GM12865 (cell line): ENCODE measurements around the gene OPN4.

Experiments used
- DNase-seq: peaks from one replicate; pipeline ENCODE4 v3.0.0; 2010; ENCODE audit warnings: low read depth
- H3K4me3 ChIP-seq: 2 replicates; pipeline ENCODE4 v1.5.1; 2011; ENCODE audit warnings: mild to moderate bottlenecking, low read depth, low read length, control low read depth
- TF ChIP-seq, protein P1 (sequence below): IDR thresholded peaks from 2 replicates; pipeline ENCODE4 v1.5.1; 2011; ENCODE audit warnings: low read length, control low read depth, low read depth, inconsistent platforms; ENCODE audit not compliant: insufficient read depth; ENCODE audit errors: missing control alignments

The OPN4 gene

DNA sequence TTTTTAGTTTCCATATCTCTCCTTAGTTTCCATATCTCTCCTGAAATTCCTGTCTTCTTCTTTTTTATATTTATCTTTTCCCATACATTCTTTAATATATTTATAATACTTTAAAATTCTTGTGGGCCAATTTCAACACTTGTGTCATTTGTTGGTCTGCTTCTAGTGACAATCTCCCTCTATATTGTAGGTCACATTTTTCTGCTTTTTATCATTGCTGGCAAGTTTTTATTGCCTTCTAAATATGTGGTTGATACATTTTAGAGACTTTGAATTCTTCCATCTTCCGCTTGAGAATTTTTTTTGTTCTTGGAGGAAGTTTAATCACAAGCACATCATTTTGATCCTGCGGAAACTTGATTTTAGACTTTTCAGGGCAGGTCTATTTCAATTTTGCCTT lies 26.0 kb upstream of the OPN4 start:
- no peak for DNase-seq
- TF ChIP-seq, protein P1, sequence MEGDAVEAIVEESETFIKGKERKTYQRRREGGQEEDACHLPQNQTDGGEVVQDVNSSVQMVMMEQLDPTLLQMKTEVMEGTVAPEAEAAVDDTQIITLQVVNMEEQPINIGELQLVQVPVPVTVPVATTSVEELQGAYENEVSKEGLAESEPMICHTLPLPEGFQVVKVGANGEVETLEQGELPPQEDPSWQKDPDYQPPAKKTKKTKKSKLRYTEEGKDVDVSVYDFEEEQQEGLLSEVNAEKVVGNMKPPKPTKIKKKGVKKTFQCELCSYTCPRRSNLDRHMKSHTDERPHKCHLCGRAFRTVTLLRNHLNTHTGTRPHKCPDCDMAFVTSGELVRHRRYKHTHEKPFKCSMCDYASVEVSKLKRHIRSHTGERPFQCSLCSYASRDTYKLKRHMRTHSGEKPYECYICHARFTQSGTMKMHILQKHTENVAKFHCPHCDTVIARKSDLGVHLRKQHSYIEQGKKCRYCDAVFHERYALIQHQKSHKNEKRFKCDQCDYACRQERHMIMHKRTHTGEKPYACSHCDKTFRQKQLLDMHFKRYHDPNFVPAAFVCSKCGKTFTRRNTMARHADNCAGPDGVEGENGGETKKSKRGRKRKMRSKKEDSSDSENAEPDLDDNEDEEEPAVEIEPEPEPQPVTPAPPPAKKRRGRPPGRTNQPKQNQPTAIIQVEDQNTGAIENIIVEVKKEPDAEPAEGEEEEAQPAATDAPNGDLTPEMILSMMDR, result no peak
- no peak overlapping the region for H3K4me3 ChIP-seq

DNA sequence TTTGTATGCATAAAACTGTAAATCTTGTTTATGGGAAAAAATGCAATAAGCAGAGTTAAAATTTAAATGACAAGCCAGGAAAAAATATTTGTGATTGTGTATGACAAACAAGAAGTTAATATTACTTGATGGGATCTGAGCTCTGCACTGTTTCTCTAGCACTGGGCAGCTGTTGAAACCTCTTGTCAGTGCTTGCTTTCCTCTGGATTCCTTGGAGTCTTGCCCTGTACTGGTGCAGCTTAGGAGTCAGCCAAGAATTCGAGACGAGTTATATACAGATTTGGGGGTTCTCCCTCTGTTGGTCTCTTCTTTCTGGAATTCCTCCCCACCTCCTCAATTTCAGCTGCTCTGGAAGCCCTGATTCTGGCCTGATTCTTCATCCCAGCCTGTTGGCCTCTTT lies 24.3 kb upstream of the OPN4 start:
- TF ChIP-seq, protein P1, result no peak
- no peak for DNase-seq
- no peak overlapping the region for H3K4me3 ChIP-seq

DNA sequence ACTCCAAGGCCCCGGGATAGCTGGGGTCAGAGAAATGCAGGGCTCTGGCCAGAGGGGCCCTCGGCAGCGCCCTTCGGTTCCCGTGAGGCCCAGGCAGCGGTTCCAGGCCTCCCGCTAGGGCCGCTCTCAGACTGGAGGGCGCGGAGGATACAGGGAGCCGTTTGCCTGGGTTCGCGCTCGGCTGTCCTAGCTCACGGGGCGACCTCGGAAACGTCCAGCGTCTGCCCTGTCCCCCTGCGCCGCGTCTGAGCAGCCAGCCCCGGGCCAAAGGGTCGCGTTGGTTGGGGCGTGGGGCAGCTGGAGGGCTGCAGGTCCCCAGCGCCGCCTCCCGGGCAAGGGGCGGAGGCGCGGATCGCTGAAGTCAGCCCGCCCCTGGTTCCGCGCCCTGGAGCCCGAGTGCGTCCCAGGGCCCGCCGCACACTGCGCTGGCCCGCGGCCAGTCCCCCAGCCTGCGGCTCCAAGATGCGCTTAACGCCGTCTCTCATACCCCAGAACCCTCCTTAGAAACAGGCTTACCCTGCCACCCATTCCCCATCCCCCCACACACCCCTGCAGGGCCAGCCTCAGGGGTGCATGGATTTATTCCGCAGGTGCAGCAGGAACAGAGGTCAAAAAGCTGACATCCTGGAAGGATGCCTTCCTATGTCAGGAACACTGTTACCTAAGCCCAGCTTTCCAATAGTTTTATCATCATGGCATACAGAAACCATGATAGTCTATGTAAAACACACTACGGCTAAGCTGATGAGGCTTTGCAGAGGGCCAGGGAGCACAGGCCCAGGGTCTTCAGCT lies 22.1 kb upstream of the OPN4 start:
- no peak overlapping the region for H3K4me3 ChIP-seq

DNA sequence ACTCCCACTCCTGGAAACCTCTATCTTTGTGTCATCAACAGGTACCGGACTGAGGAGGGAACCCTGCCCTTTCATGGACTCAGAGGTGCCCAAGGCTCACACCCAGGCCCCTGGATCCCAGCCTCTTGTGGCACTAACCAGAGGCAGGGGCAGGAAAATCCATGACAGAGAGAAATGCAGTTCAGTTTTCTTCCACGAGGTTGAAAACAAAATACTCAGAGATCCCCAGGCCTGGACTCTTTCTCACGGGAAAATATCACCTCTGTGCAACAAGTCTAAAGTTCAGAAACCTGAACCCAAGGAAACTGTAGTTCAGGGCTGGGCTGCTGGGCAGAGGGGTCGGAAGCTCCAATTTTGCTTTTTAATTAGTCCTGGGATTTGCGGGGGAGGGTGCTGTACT lies 21.4 kb upstream of the OPN4 start:
- DNase-seq, result no peak
- TF ChIP-seq, protein P1, result no peak
- no peak overlapping the region for H3K4me3 ChIP-seq

More for the DNA sequence above, 22.1 kb upstream of the OPN4 start:
- DNase-seq, result no peak
- TF ChIP-seq, protein P1, result no peak

DNA sequence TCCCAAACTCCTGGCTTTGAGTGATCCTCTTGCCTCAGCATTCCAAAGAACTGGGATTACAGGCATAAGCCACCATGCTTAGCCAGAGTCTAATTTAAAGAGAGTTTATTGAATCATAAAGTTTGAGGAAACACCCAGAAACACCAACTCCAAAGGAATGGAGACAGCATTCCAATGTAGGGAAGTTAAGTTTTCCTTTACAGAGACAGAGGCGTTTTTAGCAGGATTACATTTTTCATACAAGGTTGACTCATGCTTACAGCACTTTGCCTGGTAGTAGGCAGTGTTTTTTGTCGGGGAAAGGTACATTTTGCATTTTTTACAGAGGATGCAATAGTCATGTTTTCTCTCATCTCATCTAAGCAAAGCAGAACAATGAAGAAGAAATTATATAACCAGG lies 18.9 kb upstream of the OPN4 start:
- no peak overlapping the region for H3K4me3 ChIP-seq
- DNase-seq, result no peak
- TF ChIP-seq, protein P1, result no peak

DNA sequence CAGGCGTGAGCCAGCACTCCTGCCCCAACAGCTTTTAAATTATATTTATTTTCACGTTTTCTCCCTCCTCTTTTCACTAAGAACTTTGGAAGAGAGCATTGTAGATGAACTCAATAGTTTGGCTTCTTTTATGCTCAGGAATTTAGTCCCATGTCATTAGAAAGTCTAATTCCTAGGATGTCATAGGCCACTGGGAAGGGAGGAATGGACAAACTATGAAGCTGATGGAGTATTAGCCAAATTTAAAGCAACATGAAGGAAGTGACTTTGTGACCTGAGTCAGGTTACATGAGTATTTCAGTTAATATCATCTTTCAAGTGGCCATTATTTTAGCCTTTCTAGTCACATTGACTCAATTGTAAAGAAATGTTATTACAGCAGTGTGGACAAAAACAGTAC lies 18.0 kb upstream of the OPN4 start:
- DNase-seq, result no peak
- TF ChIP-seq, protein P1, result no peak
- no peak overlapping the region for H3K4me3 ChIP-seq

DNA sequence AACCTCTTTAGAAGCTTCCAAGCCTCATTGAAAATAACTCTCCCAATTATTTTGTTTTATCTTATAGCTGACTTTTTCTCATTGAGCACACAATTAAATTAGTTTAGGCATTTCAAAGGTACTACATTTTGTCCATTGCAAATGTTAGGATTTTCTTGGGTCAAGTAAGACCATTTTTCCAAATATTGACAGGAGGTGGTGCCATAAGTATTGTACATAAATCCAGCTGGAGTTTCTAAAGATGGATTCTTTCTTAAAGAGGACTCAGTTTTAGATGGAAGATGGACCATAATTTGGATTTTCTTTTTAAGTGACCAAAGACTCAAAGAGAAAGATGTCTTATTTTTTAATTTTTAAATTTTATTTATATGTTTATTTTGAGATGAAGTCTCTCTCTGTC lies 12.3 kb upstream of the OPN4 start:
- TF ChIP-seq, protein P1, result no peak
- no peak for DNase-seq
- no peak overlapping the region for H3K4me3 ChIP-seq
